PC-9 (cell line): ENCODE data around the gene CFAP74. TPM values are rescaled to one million over a fixed set of nuclear protein-coding genes. Genes with fewer than 3 reads are reported as not detected.

Experiments
- BruUV-seq: library from RNA; stranded (reverse); fragments of 400-500 nt; replicated peaks from 2 replicates; lab custom pipeline; 2021; lab: Mats Ljungman, UMichigan
- CTCF ChIA-PET: fragments of 300-600 bp; sonication (Branson Sonifier 250); formaldehyde crosslinking; loops from one replicate; lab custom pipeline; 2022; ENCODE audit warnings: antibody characterized with exemption; lab: Charles Lee
- POLR2A ChIA-PET: fragments of 300-600 bp; sonication (Branson Sonifier 250); formaldehyde crosslinking; loops from one replicate; lab custom pipeline; 2022; ENCODE audit warnings: antibody characterized with exemption; ENCODE audit not compliant: unreplicated experiment; lab: Charles Lee
- DNase-seq, 2 experiments: peaks; one replicate each; pipeline versions ENCODE4 v3.0.0 to v3.0.0-alpha.2; 2015 to 2022; ENCODE audit warnings: mixed read lengths in 1 of 2
- H2AFZ ChIP-seq: fragments of 200-600 bp; sonication (generic); 2 replicates; pipeline ENCODE4 v1.8.1; 2017; ENCODE audit warnings: antibody characterized with exemption
- H3F3A ChIP-seq: fragments of 200-600 bp; sonication (generic); 2 replicates; pipeline ENCODE4 v1.8.1; 2017; ENCODE audit warnings: antibody characterized with exemption, mild to moderate bottlenecking, low read depth; ENCODE audit not compliant: insufficient read depth
- H3K27ac ChIP-seq: fragments of 200-600 bp; sonication (generic); 2 replicates; pipeline ENCODE4 v1.6.1; 2016; ENCODE audit warnings: mixed run types
- H3K27me3 ChIP-seq: fragments of 200-600 bp; sonication (generic); 2 replicates; pipeline ENCODE4 v1.6.1; 2016; ENCODE audit warnings: low read depth, mixed run types; ENCODE audit not compliant: insufficient read depth
- H3K36me3 ChIP-seq: fragments of 200-600 bp; sonication (generic); 2 replicates; pipeline ENCODE4 v1.6.1; 2016; ENCODE audit warnings: low read depth, mixed run types
- H3K4me1 ChIP-seq: fragments of 200-600 bp; sonication (generic); replicated peaks from 2 replicates; pipeline ENCODE4 v1.6.1; 2016; ENCODE audit warnings: mixed run types; ENCODE audit not compliant: insufficient read depth
- H3K4me2 ChIP-seq: fragments of 200-600 bp; sonication (generic); 2 replicates; pipeline ENCODE4 v1.6.1; 2017; ENCODE audit warnings: mixed run types
- H3K4me3 ChIP-seq: fragments of 200-600 bp; sonication (generic); 2 replicates; pipeline ENCODE4 v1.6.1; 2016; ENCODE audit warnings: mixed run types
- H3K79me2 ChIP-seq: fragments of 200-600 bp; sonication (generic); 2 replicates; pipeline ENCODE4 v1.6.1; 2017; ENCODE audit warnings: low read depth, mixed run types
- H3K9me2 ChIP-seq: fragments of 200-600 bp; sonication (generic); 2 replicates; pipeline ENCODE4 v1.8.1; 2017; ENCODE audit warnings: mild to moderate bottlenecking; ENCODE audit not compliant: insufficient read depth
- H3K9me3 ChIP-seq: fragments of 200-600 bp; sonication (generic); 2 replicates; pipeline ENCODE4 v1.8.1; 2016; ENCODE audit warnings: low read depth; ENCODE audit not compliant: insufficient read depth
- H4K20me1 ChIP-seq: fragments of 200-600 bp; sonication (generic); 2 replicates; pipeline ENCODE4 v1.8.1; 2017; ENCODE audit not compliant: insufficient read depth
- CTCF ChIP-seq: fragments of 200-600 bp; sonication (generic); conservative IDR thresholded peaks from 2 replicates; pipeline ENCODE4 v1.6.1; 2017; ENCODE audit warnings: mixed run types, antibody characterized with exemption, mild to moderate bottlenecking, moderate library complexity
- EZH2 ChIP-seq: fragments of 200-600 bp; sonication (generic); IDR thresholded peaks from 2 replicates; pipeline ENCODE4 v1.8.0; 2017; ENCODE audit warnings: antibody characterized with exemption, low read depth
- intact Hi-C: fragments of 100-400 bp; cut with micrococcal nuclease; formaldehyde crosslinking; loops from one replicate; pipeline ENCODE4 v1.10.0; 2022; ENCODE audit not compliant: unreplicated experiment
- total RNA-seq: library from RNA; stranded (reverse); gene quantifications from 2 replicates; pipeline ENCODE4 v1.2.3, GENCODE V29; 2021

Gene CFAP74
- total RNA-seq, 1 experiment from 2014 or later: 2.8 TPM

- BruUV-seq: no TSS peak
- no peak overlapping the region for H3K4me3 ChIP-seq
- H4K20me1 ChIP-seq: no peaks in the 10 kb centered on the region
- H3K79me2 ChIP-seq: no peaks in the 10 kb centered on the region
- no peaks in the 10 kb centered on the region for H3K9me2 ChIP-seq
- H3F3A ChIP-seq: peaks cover 3% of the 10 kb centered on the region; the same call in 1 of the 2 replicates
- no peak for DNase-seq
- no peak overlapping the region for H3K27ac ChIP-seq
- CTCF ChIA-PET: no interaction called here
- no peak overlapping the region for H3K4me2 ChIP-seq
- POLR2A ChIA-PET: no interaction called here
- peaks cover 90% of the 10 kb centered on the region for H3K27me3 ChIP-seq
- no peaks in the 10 kb centered on the region for H3K4me1 ChIP-seq
- intact Hi-C loops: no loop called here
- no peaks in the 10 kb centered on the region for H3K9me3 ChIP-seq
- H3K36me3 ChIP-seq: no peaks in the 10 kb centered on the region
- no peak overlapping the region for H2AFZ ChIP-seq
- TF ChIP-seq EZH2 (no peak), CTCF (no peak)
Observed at GRCh38 chr1:2021550-2021949, 18.0 kb upstream of the CFAP74 start.

- CTCF ChIA-PET: no interaction called here
- no TSS peak for BruUV-seq
- H4K20me1 ChIP-seq: no peaks in the 10 kb centered on the region
- H3F3A ChIP-seq: peaks cover 3% of the 10 kb centered on the region; the same call in 1 of the 2 replicates
- TF ChIP-seq CTCF: no peak
- TF ChIP-seq EZH2: no peak
- no peaks in the 10 kb centered on the region for H3K9me2 ChIP-seq
- H2AFZ ChIP-seq: no peak overlapping the region
- no peaks in the 10 kb centered on the region for H3K79me2 ChIP-seq
- DNase-seq: no peak
- no peaks in the 10 kb centered on the region for H3K4me1 ChIP-seq
- no peaks in the 10 kb centered on the region for H3K9me3 ChIP-seq
- no peak overlapping the region for H3K4me3 ChIP-seq
- no peak overlapping the region for H3K27ac ChIP-seq
- intact Hi-C loops: no loop called here
- H3K27me3 ChIP-seq: peaks cover 88% of the 10 kb centered on the region
- no peaks in the 10 kb centered on the region for H3K36me3 ChIP-seq
- POLR2A ChIA-PET: no interaction called here
- H3K4me2 ChIP-seq: no peak overlapping the region
Observed at GRCh38 chr1:2020310-2020655, 16.7 kb upstream of the CFAP74 start.

GRCh38 chr1:2019571-2020309, 16.2 kb upstream of the CFAP74 start:
- TF ChIP-seq EZH2 (no peak), CTCF (no peak)
- BruUV-seq: no TSS peak
- Histone ChIP-seq H2AFZ (no peak overlapping the region), H3K4me1 (no peaks in the 10 kb centered on the region), H3K4me3 (no peak overlapping the region), H3K27ac (no peak overlapping the region), H4K20me1 (no peaks in the 10 kb centered on the region), H3K4me2 (no peak overlapping the region), H3K36me3 (no peaks in the 10 kb centered on the region), H3K27me3 (peaks cover 88% of the 10 kb centered on the region), H3K9me2 (no peaks in the 10 kb centered on the region), H3F3A (peaks cover 3% of the 10 kb centered on the region; the same call in 1 of the 2 replicates), H3K9me3 (no peaks in the 10 kb centered on the region), H3K79me2 (no peaks in the 10 kb centered on the region)
- intact Hi-C loops: no loop called here
- POLR2A ChIA-PET: no interaction called here
- CTCF ChIA-PET: no interaction called here
- DNase-seq: no peak
